GM21423 (cell line): ENCODE measurements around the gene SLIT1.

ENCODE experiments used
- ATAC-seq: cut with Tn5 transposase; IDR thresholded peaks from one replicate; pipeline ENCODE4 v1.9.1; 2021; ENCODE audit warnings: mild to moderate bottlenecking, moderate library complexity; ENCODE audit not compliant: unreplicated experiment

Gene SLIT1

DNA sequence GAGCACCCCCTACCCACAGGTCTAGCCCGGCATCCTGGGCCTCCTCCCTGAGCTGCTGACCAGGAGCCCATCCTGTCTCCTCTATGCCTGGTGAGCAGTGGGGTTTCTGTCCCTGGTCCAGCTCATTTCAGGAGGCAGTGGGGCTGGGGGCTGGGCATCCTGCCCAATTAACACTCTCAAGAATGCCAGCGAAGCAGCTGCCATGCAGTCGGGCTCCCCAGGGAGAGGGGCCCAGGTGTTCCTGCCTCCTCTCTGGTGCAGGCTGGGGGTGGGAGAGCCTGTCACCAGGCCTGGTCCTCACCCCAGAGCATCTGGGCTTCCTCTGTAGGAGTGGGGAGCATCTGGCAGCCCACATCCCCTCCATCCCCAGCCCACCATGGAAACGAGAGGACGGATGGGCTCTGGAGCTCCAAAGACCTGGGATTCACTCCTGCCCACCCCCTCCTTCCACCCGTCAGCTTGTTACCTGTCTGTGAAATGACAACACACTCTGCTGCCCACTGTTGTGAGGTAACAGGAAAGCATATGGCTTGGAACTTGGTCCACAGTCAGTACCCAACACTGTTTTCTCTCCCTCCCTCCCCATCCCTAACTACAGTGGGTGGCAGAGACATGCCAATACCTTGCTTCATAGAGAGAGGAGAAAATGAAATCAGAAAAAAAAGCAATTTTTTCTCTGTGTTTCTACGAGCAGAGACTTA, 69.1 kb downstream of the SLIT1 start:
- ATAC-seq: no peak

DNA sequence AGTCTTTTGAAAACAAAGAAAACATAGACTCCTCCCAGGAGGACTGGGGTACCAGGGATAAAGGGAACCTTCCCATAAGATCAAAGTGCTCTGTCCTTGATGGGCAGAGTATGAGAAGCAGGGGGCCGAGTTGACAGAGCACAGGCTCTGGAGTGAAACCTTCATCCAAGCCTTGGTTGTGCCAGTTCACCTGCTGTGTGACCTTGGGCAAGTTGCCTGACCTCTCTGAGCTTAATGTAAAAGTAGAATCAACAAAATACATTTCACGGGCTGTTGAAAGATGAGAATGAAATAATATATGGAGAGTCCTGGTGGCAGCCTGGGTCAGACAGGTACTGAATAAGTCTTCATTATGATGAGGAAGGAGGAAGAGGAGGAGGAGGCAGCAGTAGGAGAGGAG, 69.9 kb downstream of the SLIT1 start:
- no peak for ATAC-seq

- no peak for ATAC-seq
Measured at GRCh38 chr10:97111615-97112014, 74.1 kb downstream of the SLIT1 start.

DNA sequence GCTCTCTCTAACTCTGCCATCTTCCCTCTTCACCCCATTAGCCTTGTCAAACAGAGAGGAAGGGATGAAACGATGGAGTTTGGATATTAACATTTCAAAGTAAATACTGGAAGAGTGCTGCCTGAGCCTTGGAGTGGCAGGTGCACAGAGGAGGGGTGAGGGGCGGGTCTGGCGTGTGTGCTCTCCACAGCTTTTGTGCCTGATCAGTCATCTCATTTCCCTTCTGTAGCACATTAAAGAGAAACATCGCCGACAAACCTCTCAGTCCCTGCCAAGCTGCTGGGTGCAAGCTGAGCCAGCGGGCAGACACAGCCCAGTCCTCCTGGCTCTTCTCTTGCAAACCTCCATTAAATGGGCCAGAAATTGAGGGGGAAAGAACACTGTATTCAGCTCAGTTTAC, 76.2 kb downstream of the SLIT1 start:
- ATAC-seq: no peak

DNA sequence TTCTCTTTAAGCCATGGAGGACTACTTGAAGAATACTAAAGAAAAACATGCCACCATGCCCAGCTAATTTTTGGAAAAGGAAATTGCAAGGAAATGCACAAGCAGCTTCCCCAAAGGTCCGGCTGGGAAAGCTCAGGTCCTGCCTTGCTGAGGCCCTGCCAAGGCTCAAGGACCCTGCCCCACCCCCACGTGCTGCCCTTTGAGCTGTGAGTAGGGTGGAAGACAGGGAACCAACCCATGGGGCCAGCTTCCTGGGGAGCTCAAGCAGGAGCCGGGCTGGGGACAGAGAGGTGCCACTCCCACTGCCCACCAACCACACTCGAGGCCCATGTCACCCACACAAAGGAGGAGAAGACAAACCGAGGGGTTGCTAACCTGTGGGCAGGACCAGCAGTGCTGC, 78.2 kb downstream of the SLIT1 start:
- no peak for ATAC-seq

DNA sequence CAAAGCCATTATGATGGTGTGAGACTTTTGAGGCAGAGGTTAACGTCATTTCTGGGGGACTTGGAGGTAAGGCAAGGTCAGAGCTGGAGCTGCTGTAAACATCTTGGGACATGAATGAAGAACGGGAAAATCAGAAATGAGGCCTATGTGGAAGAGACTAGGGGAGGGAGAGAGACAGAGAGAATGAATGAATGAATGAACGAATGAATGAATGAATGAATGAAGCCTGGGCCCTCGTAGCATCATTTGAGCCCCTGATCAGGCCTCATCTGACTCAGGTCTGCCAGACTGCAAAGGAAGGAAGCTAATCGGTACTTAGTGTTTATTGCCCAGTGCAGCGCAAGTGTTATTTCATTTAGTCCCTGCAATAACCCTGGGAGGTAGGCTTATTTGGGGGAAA, 79.6 kb downstream of the SLIT1 start:
- no peak for ATAC-seq

GRCh38 chr10:97105303-97105702, 80.5 kb downstream of the SLIT1 start:
- no peak for ATAC-seq

- no peak for ATAC-seq
Measured at GRCh38 chr10:97103316-97104080, 82.3 kb downstream of the SLIT1 start.

GRCh38 chr10:97102441-97102840, 83.3 kb downstream of the SLIT1 start:
- no peak for ATAC-seq

GRCh38 chr10:97101166-97101940, 84.4 kb downstream of the SLIT1 start:
- no peak for ATAC-seq

DNA sequence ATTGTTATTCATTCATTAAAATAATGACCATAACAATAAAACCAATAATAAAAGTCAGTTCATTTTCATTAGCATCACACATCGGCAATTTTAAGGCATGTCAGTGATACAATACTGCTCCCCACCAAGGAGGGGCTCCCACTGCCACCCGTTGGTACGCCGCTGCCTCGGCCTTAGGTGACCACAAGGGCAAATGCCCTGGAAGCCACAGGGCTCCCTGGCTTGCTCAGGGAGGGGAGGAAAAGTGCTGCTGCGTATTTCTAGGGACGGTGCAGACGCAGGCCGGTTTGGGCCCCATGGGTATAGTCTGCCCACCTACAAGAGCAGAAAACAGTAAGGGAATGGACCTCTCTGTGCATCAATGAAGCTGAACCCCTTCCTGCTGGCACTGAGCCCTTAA, 85.1 kb downstream of the SLIT1 start:
- ATAC-seq: no peak

DNA sequence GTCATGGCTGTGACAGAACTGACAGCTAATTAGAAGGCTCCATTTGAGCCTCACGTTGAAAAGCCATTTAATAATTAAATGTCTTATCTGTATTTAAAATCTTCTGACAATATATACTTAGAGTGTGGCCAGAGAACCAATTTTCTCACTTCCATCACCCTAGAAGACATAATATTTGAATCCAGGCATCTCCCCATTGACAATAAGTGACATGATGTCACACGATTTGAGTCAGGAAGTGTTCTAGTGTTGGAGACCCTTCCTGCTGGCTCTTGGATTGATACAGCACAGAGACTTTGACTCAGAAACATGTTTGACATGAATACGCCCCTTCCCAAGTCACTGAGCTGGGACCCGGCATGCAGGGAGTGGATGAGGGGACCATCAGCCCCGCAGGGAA, 85.9 kb downstream of the SLIT1 start:
- ATAC-seq: no peak

DNA sequence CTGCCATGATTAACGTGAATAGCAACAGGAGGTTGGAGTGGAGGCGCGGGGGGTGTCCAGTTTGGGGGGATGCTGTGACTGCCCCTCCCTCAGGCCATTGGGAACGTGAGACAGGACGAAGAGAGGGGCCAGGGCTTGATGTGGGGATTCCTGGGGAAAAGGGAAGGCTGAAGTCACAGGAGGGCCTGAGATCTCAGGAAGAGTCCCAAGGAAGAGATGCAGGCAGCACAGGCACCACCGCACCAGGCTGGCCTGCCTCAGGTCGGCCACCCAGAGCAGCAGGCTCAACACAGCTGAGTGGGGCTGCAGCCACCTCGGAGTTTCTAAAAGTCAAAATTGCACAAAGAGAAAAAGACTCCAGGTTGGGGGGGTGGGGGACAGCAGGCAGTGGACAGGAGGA, 86.7 kb downstream of the SLIT1 start:
- ATAC-seq: no peak

DNA sequence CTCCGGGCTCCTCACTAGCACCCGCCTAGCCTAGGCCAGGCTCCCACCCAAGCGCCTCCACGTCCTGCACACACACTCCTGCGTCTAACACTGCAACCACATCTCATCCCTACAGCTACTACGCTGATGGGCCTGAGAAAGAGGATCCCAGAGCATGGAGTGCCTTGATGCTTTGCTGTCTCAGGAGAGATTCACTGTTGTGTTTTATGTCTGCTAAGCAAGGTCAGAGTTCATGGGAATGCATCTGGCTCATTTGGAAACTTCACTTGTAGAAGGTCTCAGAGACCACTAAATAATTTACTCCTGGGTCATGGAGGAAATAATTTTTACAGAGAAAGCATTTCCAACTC, 88.7 kb downstream of the SLIT1 start:
- ATAC-seq: no peak

DNA sequence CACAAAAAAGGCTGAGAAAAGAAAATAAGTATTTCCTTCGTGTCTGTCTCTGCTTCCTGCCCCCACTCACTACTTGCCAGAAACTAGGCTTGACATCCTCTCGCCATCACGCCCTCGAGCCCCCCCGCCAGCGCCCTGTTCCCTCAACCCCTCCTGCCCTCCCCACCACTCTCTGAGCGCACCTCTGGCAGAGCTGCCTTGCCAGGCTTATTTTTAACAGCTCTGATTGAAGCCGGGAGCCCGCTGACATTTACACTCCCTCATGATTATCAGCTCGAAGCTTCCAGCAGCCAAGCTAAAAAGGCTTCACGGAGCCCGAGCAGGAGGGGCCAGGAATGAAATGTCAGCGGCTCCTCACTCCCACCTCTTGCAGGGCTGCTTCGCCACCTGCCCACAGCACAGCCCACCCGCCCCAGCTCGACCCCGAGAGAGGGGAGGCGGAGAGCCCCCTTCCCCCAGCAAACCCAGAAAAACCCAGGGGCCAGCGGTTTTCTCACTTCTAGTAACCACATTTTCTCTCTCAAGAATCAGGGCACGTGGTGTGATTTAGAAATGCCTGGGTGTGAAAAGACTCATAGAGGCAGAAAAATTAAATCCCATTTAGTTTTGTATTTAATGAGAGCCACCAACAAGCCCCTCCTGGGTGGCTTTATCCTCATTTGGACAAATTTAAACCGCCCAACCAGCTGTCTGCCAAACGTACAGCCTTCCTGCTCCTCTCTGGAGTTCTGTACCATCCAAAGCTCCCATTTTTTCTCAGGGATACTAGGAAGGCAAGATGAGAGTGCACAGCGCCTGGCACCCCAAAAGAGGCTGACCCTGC, 89.3 kb downstream of the SLIT1 start:
- no peak for ATAC-seq

DNA sequence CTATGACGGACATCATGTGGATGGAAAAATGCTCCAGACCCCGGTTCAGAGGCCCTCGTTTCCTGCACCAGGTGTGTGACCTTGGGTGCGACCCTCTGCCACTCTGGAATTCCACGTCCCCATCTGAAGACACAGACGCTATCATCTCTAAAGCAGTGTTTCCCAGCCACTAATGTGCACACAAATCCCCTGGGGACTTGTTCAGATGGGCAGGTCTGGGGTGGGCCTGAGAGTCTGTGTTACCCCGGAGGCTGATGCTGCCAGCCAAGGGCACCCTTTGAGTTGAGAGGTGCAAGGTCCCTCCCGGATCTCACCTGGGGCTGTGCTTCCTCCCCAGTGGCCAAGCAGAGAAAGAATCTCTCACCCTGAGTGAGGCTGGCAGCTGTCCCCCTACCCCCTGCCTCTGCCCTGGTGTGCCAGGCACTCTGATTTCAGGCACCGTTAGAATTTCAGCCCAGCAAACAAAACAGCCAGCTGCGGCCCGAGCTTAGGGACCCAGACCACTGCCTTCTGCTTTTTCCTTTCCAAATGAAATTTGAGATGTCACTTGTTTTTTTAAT, 90.0 kb downstream of the SLIT1 start:
- ATAC-seq: no peak

- ATAC-seq: no peak
Measured at GRCh38 chr10:97090644-97091043, 95.1 kb downstream of the SLIT1 start.

GRCh38 chr10:97090035-97090434, 95.7 kb downstream of the SLIT1 start:
- no peak for ATAC-seq

DNA sequence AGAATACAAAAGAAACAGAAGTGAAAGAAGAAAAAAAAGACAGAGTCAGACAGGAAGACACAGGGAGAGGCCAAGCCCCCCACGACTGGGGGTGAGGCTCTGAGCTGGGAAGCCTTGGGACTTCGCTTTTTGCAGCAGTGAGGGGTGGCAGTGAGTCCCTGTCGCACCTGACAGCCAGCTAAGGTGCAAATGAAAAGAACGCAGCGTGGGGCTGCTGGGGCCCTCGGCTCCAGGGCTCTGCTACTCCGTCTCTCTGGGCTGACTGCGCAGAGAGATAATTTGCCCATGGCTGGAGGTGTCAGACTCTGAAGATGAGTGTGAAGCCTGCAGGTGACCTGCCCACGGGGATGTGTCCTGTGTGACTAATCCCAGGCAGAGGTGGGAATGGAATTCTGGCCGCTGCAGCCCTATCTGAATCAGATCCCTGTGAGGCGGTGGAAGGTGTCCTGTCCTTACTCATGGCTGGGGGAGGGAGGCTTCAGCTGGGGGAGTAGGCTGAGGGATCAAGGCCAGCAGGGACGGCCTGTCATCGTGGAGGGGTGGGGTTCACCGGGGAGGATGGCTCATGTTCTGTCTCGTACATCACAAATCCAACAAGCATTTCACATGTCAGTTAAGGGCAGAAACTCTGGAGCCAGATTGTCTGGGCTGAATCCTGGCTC, 96.4 kb downstream of the SLIT1 start:
- no peak for ATAC-seq

GRCh38 chr10:97087296-97087695, 98.5 kb downstream of the SLIT1 start:
- no peak for ATAC-seq
